ENCODE data around the gene OBP2A.

DNA sequence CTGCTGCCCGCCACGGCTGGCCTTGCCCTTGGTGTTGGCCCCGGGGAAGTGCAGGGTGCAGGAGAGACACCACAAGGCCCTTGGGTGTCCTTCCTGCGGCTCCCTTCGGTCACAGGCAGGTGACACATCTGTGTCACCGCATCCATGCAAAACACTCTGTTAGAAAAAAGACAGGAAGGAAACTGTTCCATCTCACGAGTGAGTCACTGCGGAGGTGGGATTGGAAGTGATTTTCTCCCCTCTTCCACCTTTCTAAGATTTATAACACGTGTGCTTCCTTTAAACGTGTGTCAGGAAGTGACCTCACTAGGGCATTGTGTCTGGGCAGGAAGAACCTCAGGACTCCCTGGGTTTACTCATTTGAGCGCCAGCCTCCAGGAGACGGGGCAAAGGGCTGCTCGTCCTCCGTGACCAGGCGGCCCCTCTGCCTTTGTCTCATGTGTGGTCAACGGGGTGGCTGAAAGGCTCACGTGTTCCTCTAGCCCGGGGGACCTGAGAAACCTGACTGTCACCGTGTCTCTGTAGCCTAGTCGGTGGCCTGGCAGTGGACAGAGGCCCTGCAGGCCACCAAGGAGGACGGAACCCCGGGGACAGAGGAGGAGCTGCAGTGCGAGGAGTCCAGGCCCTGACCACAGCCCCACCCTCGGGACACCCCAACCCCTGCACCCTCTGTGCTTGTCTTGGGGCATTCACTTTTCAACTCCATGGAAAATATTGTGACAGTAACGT is 29.6 kb upstream of the OBP2A start:
- TF ChIP-seq, protein P1, sequence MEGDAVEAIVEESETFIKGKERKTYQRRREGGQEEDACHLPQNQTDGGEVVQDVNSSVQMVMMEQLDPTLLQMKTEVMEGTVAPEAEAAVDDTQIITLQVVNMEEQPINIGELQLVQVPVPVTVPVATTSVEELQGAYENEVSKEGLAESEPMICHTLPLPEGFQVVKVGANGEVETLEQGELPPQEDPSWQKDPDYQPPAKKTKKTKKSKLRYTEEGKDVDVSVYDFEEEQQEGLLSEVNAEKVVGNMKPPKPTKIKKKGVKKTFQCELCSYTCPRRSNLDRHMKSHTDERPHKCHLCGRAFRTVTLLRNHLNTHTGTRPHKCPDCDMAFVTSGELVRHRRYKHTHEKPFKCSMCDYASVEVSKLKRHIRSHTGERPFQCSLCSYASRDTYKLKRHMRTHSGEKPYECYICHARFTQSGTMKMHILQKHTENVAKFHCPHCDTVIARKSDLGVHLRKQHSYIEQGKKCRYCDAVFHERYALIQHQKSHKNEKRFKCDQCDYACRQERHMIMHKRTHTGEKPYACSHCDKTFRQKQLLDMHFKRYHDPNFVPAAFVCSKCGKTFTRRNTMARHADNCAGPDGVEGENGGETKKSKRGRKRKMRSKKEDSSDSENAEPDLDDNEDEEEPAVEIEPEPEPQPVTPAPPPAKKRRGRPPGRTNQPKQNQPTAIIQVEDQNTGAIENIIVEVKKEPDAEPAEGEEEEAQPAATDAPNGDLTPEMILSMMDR (IDR thresholded peaks at IDR 0.05; ENCODE audit: insufficient read depth, low read depth, low read length) = no peak
- no peak for TF ChIP-seq EZH2 (IDR thresholded peaks at IDR 0.05; ENCODE audit: insufficient read depth, low read length)
